ENCODE measurements around the gene ARID5B. TPM values are rescaled to one million over a fixed set of nuclear protein-coding genes. Genes with fewer than 3 reads are reported as not detected.

The ARID5B gene
- total RNA-seq, 1 donor from 2014 or later = 0.62 TPM

GRCh38 chr10:61907011-61907410 lies 5.5 kb downstream of the ARID5B start:
- no peak overlapping the region for H3K4me3 Mint-ChIP-seq (ENCODE audit: unreplicated experiment)
- no peak for DNase-seq (ENCODE audit: low spot score)
- no peaks in the 10 kb centered on the region for H3K9me3 Mint-ChIP-seq (ENCODE audit: unreplicated experiment)
- no peak for TF ChIP-seq CTCF (IDR thresholded peaks at IDR 0.05; ENCODE audit: unreplicated experiment)
- H3K36me3 Mint-ChIP-seq (ENCODE audit: low read depth, unreplicated experiment) = no peaks in the 10 kb centered on the region
- peaks cover 3% of the 10 kb centered on the region for H3K27me3 Mint-ChIP-seq (ENCODE audit: unreplicated experiment)
- no peak overlapping the region for H3K27ac Mint-ChIP-seq (ENCODE audit: unreplicated experiment)
- H3K4me1 Mint-ChIP-seq (ENCODE audit: unreplicated experiment) = peaks cover 5% of the 10 kb centered on the region

GRCh38 chr10:61907587-61907986 lies 6.1 kb downstream of the ARID5B start:
- H3K9me3 Mint-ChIP-seq (ENCODE audit: unreplicated experiment) = no peaks in the 10 kb centered on the region
- DNase-seq (ENCODE audit: low spot score) = no peak
- H3K4me3 Mint-ChIP-seq (ENCODE audit: unreplicated experiment) = no peak overlapping the region
- no peak overlapping the region for H3K27ac Mint-ChIP-seq (ENCODE audit: unreplicated experiment)
- TF ChIP-seq CTCF (IDR thresholded peaks at IDR 0.05; ENCODE audit: unreplicated experiment) = no peak
- H3K4me1 Mint-ChIP-seq (ENCODE audit: unreplicated experiment) = peaks cover 3% of the 10 kb centered on the region
- H3K27me3 Mint-ChIP-seq (ENCODE audit: unreplicated experiment) = peaks cover 3% of the 10 kb centered on the region
- no peaks in the 10 kb centered on the region for H3K36me3 Mint-ChIP-seq (ENCODE audit: low read depth, unreplicated experiment)

- no peaks in the 10 kb centered on the region for H3K9me3 Mint-ChIP-seq (ENCODE audit: unreplicated experiment)
- H3K27me3 Mint-ChIP-seq (ENCODE audit: unreplicated experiment) = peaks cover 4% of the 10 kb centered on the region
- no peak overlapping the region for H3K27ac Mint-ChIP-seq (ENCODE audit: unreplicated experiment)
- DNase-seq (ENCODE audit: low spot score) = no peak
- no peaks in the 10 kb centered on the region for H3K4me1 Mint-ChIP-seq (ENCODE audit: unreplicated experiment)
- no peaks in the 10 kb centered on the region for H3K36me3 Mint-ChIP-seq (ENCODE audit: low read depth, unreplicated experiment)
- no peak overlapping the region for H3K4me3 Mint-ChIP-seq (ENCODE audit: unreplicated experiment)
- TF ChIP-seq CTCF (IDR thresholded peaks at IDR 0.05; ENCODE audit: unreplicated experiment) = no peak
Measured at GRCh38 chr10:61910226-61910805, 8.8 kb downstream of the ARID5B start.

GRCh38 chr10:61910894-61911293 lies 9.4 kb downstream of the ARID5B start:
- H3K36me3 Mint-ChIP-seq (ENCODE audit: low read depth, unreplicated experiment) = no peaks in the 10 kb centered on the region
- H3K4me3 Mint-ChIP-seq (ENCODE audit: unreplicated experiment) = no peak overlapping the region
- no peak overlapping the region for H3K27ac Mint-ChIP-seq (ENCODE audit: unreplicated experiment)
- no peak for TF ChIP-seq CTCF (IDR thresholded peaks at IDR 0.05; ENCODE audit: unreplicated experiment)
- no peaks in the 10 kb centered on the region for H3K4me1 Mint-ChIP-seq (ENCODE audit: unreplicated experiment)
- H3K27me3 Mint-ChIP-seq (ENCODE audit: unreplicated experiment) = peaks cover 4% of the 10 kb centered on the region
- DNase-seq (ENCODE audit: low spot score) = no peak
- no peaks in the 10 kb centered on the region for H3K9me3 Mint-ChIP-seq (ENCODE audit: unreplicated experiment)

- Mint-ChIP-seq H3K27me3 (ENCODE audit: unreplicated experiment) (peaks cover 4% of the 10 kb centered on the region), H3K9me3 (ENCODE audit: unreplicated experiment) (no peaks in the 10 kb centered on the region), H3K4me3 (ENCODE audit: unreplicated experiment) (no peak overlapping the region), H3K4me1 (ENCODE audit: unreplicated experiment) (no peaks in the 10 kb centered on the region), H3K27ac (ENCODE audit: unreplicated experiment) (no peak overlapping the region), H3K36me3 (ENCODE audit: low read depth, unreplicated experiment) (no peaks in the 10 kb centered on the region)
- DNase-seq (ENCODE audit: low spot score) = no peak
- TF ChIP-seq CTCF (IDR thresholded peaks at IDR 0.05; ENCODE audit: unreplicated experiment) = no peak
Measured at GRCh38 chr10:61911425-61911824, 9.9 kb downstream of the ARID5B start.

All from endothelial cell (in vitro differentiated cells).